SK-N-SH treated with all-trans-retinoic acid at 6 μM for 48 hours (cell line): ENCODE measurements around the gene CDH22.

Source experiments
- ATAC-seq: fragments of 200-7000 bp; cut with Tn5 transposase; 3 replicates; pipeline ENCODE4 v1.9.1; 2020; ENCODE audit warnings: mild to moderate bottlenecking, moderate library complexity
- ARNTL ChIP-seq: fragments of 450-650 bp; formaldehyde crosslinking; IDR thresholded peaks from 2 replicates; pipeline ENCODE4 v1.5.0; 2020; ENCODE audit warnings: low read depth, mild to moderate bottlenecking, moderate library complexity, borderline replicate concordance
- BACH2 ChIP-seq: fragments of 250-450 bp; sonication (Bioruptor Pico); IDR thresholded peaks from 2 replicates; pipeline ENCODE4 v1.9.0; 2021; ENCODE audit warnings: mild to moderate bottlenecking, borderline replicate concordance
- CSDC2 ChIP-seq: fragments of 250-450 bp; sonication (Bioruptor Pico); IDR thresholded peaks from 2 replicates; pipeline ENCODE4 v1.5.0; 2020; ENCODE audit warnings: mild to moderate bottlenecking, moderate library complexity
- ESRRG ChIP-seq: fragments of 250-450 bp; sonication (Bioruptor Pico); IDR thresholded peaks from 2 replicates; pipeline ENCODE4 v1.6.1; 2021; ENCODE audit warnings: mild to moderate bottlenecking
- GLIS3 ChIP-seq: fragments of 250-450 bp; sonication (Bioruptor Pico); IDR thresholded peaks from 2 replicates; pipeline ENCODE4 v1.5.0; 2020; ENCODE audit warnings: mild to moderate bottlenecking, moderate library complexity
- ISL1 ChIP-seq: fragments of 250-450 bp; sonication (Bioruptor Pico); IDR thresholded peaks from 2 replicates; pipeline ENCODE4 v2.1.2; 2022; ENCODE audit warnings: mild to moderate bottlenecking, moderate library complexity
- OSR1 ChIP-seq: fragments of 250-450 bp; sonication (Bioruptor Pico); IDR thresholded peaks from 2 replicates; pipeline ENCODE4 v1.8.0; 2022; ENCODE audit warnings: moderate library complexity, mild to moderate bottlenecking, inconsistent platforms
- PPARA ChIP-seq: fragments of 250-450 bp; sonication (Bioruptor Pico); IDR thresholded peaks from 2 replicates; pipeline ENCODE4 v1.5.0; 2020; ENCODE audit warnings: mild to moderate bottlenecking, borderline replicate concordance
- RARB ChIP-seq: fragments of 250-450 bp; sonication (Bioruptor Pico); IDR thresholded peaks from 2 replicates; pipeline ENCODE4 v1.8.0; 2021; ENCODE audit warnings: mild to moderate bottlenecking, moderate library complexity
- SNAI2 ChIP-seq: fragments of 250-450 bp; sonication (Bioruptor Pico); IDR thresholded peaks from 2 replicates; pipeline ENCODE4 v1.5.0; 2020; ENCODE audit warnings: mild to moderate bottlenecking, moderate library complexity
- TCF4 ChIP-seq: fragments of 250-450 bp; sonication (Bioruptor Pico); IDR thresholded peaks from 2 replicates; pipeline ENCODE4 v1.8.0; 2021; ENCODE audit warnings: mild to moderate bottlenecking, moderate library complexity, borderline replicate concordance
- TOX ChIP-seq: fragments of 250-450 bp; sonication (Bioruptor Pico); IDR thresholded peaks from 2 replicates; pipeline ENCODE4 v1.8.0; 2021; ENCODE audit warnings: mild to moderate bottlenecking, moderate library complexity, borderline replicate concordance
- ZC3H10 ChIP-seq: fragments of 250-450 bp; sonication (Bioruptor Pico); IDR thresholded peaks from 2 replicates; pipeline ENCODE4 v1.5.1; 2021; ENCODE audit warnings: mild to moderate bottlenecking, moderate library complexity
- ZFP3 ChIP-seq: fragments of 250-450 bp; sonication (Bioruptor Pico); IDR thresholded peaks from 2 replicates; pipeline ENCODE4 v1.5.0; 2020; ENCODE audit warnings: mild to moderate bottlenecking, moderate library complexity
- ZFP30 ChIP-seq: fragments of 450-650 bp; formaldehyde crosslinking; IDR thresholded peaks from 2 replicates; pipeline ENCODE4 v1.5.0; 2022; ENCODE audit warnings: mild to moderate bottlenecking, moderate library complexity
- ZNF565 ChIP-seq: fragments of 450-650 bp; formaldehyde crosslinking; conservative IDR thresholded peaks from 2 replicates; pipeline ENCODE4 v1.5.0; 2020; ENCODE audit warnings: low read depth, mild to moderate bottlenecking, moderate library complexity
- ZNF70 ChIP-seq: fragments of 450-650 bp; formaldehyde crosslinking; IDR thresholded peaks from 2 replicates; pipeline ENCODE4 v1.5.0; 2020; ENCODE audit warnings: mild to moderate bottlenecking, moderate library complexity
- ZNF8 ChIP-seq: fragments of 450-650 bp; formaldehyde crosslinking; IDR thresholded peaks from 2 replicates; pipeline ENCODE4 v1.5.0; 2020; ENCODE audit warnings: mild to moderate bottlenecking, moderate library complexity
- TF ChIP-seq, protein P1 (sequence below): fragments of 250-450 bp; sonication (Bioruptor Pico); IDR thresholded peaks from 2 replicates; pipeline ENCODE4 v1.5.0; 2020; ENCODE audit warnings: mild to moderate bottlenecking, moderate library complexity
- TF ChIP-seq, protein P2 (sequence below): fragments of 250-450 bp; sonication (Bioruptor Pico); IDR thresholded peaks from 2 replicates; pipeline ENCODE4 v1.8.0; 2020; ENCODE audit warnings: mild to moderate bottlenecking, moderate library complexity, borderline replicate concordance
- TF ChIP-seq, protein P3 (sequence below): fragments of 250-450 bp; sonication (Bioruptor Pico); IDR thresholded peaks from 2 replicates; pipeline ENCODE4 v1.5.1; 2021; ENCODE audit warnings: mild to moderate bottlenecking, moderate library complexity
- TF ChIP-seq, protein P4 (sequence below): fragments of 250-450 bp; sonication (Bioruptor Pico); IDR thresholded peaks from 2 replicates; pipeline ENCODE4 v1.8.0; 2021; ENCODE audit warnings: low read depth, mild to moderate bottlenecking, moderate library complexity, borderline replicate concordance

The CDH22 gene

GRCh38 chr20:46264391-46265266, 43.7 kb downstream of the CDH22 start:
- no peak for ATAC-seq
- TF ChIP-seq GLIS3 (no peak), PPARA (CRISPR knock-in tag) (no peak), BACH2 (CRISPR knock-in tag) (no peak), CSDC2 (no peak), RARB (no peak), TCF4 (CRISPR knock-in tag) (no peak), ARNTL (CRISPR knock-in tag) (no peak), OSR1 (CRISPR knock-in tag) (no peak), ZFP30 (CRISPR knock-in tag) (no peak), ZNF70 (CRISPR knock-in tag) (no peak), ZC3H10 (CRISPR knock-in tag) (no peak), ISL1 (CRISPR knock-in tag) (no peak), ZNF565 (no peak), ESRRG (CRISPR knock-in tag) (no peak)
- TF ChIP-seq, protein P1, sequence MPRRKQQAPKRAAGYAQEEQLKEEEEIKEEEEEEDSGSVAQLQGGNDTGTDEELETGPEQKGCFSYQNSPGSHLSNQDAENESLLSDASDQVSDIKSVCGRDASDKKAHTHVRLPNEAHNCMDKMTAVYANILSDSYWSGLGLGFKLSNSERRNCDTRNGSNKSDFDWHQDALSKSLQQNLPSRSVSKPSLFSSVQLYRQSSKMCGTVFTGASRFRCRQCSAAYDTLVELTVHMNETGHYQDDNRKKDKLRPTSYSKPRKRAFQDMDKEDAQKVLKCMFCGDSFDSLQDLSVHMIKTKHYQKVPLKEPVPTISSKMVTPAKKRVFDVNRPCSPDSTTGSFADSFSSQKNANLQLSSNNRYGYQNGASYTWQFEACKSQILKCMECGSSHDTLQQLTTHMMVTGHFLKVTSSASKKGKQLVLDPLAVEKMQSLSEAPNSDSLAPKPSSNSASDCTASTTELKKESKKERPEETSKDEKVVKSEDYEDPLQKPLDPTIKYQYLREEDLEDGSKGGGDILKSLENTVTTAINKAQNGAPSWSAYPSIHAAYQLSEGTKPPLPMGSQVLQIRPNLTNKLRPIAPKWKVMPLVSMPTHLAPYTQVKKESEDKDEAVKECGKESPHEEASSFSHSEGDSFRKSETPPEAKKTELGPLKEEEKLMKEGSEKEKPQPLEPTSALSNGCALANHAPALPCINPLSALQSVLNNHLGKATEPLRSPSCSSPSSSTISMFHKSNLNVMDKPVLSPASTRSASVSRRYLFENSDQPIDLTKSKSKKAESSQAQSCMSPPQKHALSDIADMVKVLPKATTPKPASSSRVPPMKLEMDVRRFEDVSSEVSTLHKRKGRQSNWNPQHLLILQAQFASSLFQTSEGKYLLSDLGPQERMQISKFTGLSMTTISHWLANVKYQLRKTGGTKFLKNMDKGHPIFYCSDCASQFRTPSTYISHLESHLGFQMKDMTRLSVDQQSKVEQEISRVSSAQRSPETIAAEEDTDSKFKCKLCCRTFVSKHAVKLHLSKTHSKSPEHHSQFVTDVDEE (CRISPR knock-in tag) = no peak
- TF ChIP-seq, protein P2, sequence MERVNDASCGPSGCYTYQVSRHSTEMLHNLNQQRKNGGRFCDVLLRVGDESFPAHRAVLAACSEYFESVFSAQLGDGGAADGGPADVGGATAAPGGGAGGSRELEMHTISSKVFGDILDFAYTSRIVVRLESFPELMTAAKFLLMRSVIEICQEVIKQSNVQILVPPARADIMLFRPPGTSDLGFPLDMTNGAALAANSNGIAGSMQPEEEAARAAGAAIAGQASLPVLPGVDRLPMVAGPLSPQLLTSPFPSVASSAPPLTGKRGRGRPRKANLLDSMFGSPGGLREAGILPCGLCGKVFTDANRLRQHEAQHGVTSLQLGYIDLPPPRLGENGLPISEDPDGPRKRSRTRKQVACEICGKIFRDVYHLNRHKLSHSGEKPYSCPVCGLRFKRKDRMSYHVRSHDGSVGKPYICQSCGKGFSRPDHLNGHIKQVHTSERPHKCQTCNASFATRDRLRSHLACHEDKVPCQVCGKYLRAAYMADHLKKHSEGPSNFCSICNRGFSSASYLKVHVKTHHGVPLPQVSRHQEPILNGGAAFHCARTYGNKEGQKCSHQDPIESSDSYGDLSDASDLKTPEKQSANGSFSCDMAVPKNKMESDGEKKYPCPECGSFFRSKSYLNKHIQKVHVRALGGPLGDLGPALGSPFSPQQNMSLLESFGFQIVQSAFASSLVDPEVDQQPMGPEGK = no peak
- TF ChIP-seq, protein P3, sequence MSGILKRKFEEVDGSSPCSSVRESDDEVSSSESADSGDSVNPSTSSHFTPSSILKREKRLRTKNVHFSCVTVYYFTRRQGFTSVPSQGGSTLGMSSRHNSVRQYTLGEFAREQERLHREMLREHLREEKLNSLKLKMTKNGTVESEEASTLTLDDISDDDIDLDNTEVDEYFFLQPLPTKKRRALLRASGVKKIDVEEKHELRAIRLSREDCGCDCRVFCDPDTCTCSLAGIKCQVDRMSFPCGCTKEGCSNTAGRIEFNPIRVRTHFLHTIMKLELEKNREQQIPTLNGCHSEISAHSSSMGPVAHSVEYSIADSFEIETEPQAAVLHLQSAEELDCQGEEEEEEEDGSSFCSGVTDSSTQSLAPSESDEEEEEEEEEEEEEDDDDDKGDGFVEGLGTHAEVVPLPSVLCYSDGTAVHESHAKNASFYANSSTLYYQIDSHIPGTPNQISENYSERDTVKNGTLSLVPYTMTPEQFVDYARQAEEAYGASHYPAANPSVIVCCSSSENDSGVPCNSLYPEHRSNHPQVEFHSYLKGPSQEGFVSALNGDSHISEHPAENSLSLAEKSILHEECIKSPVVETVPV = no peak

GRCh38 chr20:46261456-46262253, 46.6 kb downstream of the CDH22 start:
- TF ChIP-seq, protein P4, sequence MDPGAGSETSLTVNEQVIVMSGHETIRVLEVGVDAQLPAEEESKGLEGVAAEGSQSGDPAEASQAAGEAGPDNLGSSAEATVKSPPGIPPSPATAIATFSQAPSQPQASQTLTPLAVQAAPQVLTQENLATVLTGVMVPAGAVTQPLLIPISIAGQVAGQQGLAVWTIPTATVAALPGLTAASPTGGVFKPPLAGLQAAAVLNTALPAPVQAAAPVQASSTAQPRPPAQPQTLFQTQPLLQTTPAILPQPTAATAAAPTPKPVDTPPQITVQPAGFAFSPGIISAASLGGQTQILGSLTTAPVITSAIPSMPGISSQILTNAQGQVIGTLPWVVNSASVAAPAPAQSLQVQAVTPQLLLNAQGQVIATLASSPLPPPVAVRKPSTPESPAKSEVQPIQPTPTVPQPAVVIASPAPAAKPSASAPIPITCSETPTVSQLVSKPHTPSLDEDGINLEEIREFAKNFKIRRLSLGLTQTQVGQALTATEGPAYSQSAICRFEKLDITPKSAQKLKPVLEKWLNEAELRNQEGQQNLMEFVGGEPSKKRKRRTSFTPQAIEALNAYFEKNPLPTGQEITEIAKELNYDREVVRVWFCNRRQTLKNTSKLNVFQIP (CRISPR knock-in tag) = no peak
- TF ChIP-seq TOX (CRISPR knock-in tag) = no peak
- TF ChIP-seq ARNTL (CRISPR knock-in tag) = no peak
- TF ChIP-seq ZFP30 (CRISPR knock-in tag) = no peak
- TF ChIP-seq CSDC2 = no peak
- TF ChIP-seq ZNF565 = no peak
- TF ChIP-seq OSR1 (CRISPR knock-in tag) = no peak
- TF ChIP-seq ZFP3 = no peak
- TF ChIP-seq, protein P3 = no peak
- no peak for TF ChIP-seq SNAI2 (CRISPR knock-in tag)
- no peak for TF ChIP-seq BACH2 (CRISPR knock-in tag)
- no peak for TF ChIP-seq ESRRG (CRISPR knock-in tag)
- TF ChIP-seq ZNF70 (CRISPR knock-in tag) = no peak
- no peak for TF ChIP-seq ZNF8 (CRISPR knock-in tag)
- TF ChIP-seq, protein P1 (CRISPR knock-in tag) = no peak
- ATAC-seq = no peak
